ENCODE data around the gene FOXE1. TPM values are rescaled to one million over a fixed set of nuclear protein-coding genes. Genes with fewer than 3 reads are reported as not detected.

Gene FOXE1
- total and polyA plus RNA-seq, 2 of the 13 experiments (the other 11 are each of a cell fraction or from before 2014, with no cell fraction given), result not detected

DNA sequence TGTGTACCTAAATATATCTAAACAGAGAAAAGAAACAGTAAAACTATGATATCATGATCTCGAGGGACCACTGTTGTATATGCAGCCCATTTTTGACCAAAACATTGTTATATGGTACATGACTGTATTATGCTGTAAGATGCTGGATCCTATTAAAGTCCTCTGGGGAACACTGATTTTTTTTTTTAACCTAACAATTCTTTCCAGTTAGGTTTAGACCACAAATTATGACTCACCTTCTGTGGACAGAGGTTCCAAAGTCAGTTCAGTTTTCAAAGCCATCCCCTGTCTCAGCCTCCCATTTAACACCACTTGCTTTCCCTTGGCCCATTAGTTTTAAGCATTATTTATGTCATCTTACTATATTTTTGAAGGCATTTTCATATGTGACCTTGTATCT is 42.2 kb downstream of the FOXE1 start:
- DNase-seq (ENCODE audit: low spot score) (no peak), ATAC-seq (no peak), FAIRE-seq (no peak)
- in situ Hi-C loops (cut with HindIII; ENCODE audit: extremely low pct_ligation_motif_present, low pct_unique_long_range_greater_than_20kb) (no loop called here), intact Hi-C loops (cut with micrococcal nuclease; ENCODE audit: unreplicated experiment) (no loop called here)
- Histone ChIP-seq H4K20me1 (ENCODE audit: insufficient read depth, low read length) (no peaks in the 10 kb centered on the region), H3K4me3 (replicated peaks in 1 of 3; ENCODE audit: insufficient read depth in 1 of 3, low read depth in 2 of 3, low read length in 3 of 3) (no peak overlapping the region), H3K36me3 (replicated peaks in 1 of 2; ENCODE audit: control insufficient read depth in 1 of 2, insufficient read depth in 2 of 2, low read length in 2 of 2) (peaks cover 0 to 1% of the 10 kb centered on the region in 2 experiments; a peak in 1 of 5 replicates), H3K4me1 (ENCODE audit: insufficient read depth, low read length) (peaks cover 1% of the 10 kb centered on the region), H3K79me2 (ENCODE audit: insufficient read depth, low read length) (no peaks in the 10 kb centered on the region), H3K27ac (ENCODE audit: extremely low read length, insufficient read depth, low read length) (no peak overlapping the region), H3K9ac (ENCODE audit: insufficient read depth, low read depth, low read length) (no peak overlapping the region), H3K9me3 (ENCODE audit: low read length) (no peaks in the 10 kb centered on the region), H3K4me2 (ENCODE audit: low read depth, low read length) (no peak overlapping the region), H2AFZ (ENCODE audit: low read length) (no peak overlapping the region), H3K27me3 (ENCODE audit: control insufficient read depth in 1 of 2, insufficient read depth in 2 of 2, low read length in 2 of 2) (no peaks in the 10 kb centered on the region)
- ChIA-PET POLR2A (no interaction called here), CTCF (ENCODE audit: low intra/inter-chr PET ratio, low total read pairs) (no interaction called here)
- WGBS (ENCODE audit: low lambda C conversion rate), result 45% methylated on average over 1 of the region's 1 CpG
- BruUV-seq (replicated peaks), result no TSS peak
- TF ChIP-seq BRD4 (CRISPR knock-in tag; IDR thresholded peaks at IDR 0.05) (no peak), JUND (CRISPR knock-in tag; IDR thresholded peaks at IDR 0.05) (no peak), KMT2B (CRISPR knock-in tag; IDR thresholded peaks at IDR 0.05) (no peak), ZNF550 (CRISPR knock-in tag; IDR thresholded peaks at IDR 0.05; ENCODE audit: borderline replicate concordance) (no peak), SSRP1 (CRISPR knock-in tag; IDR thresholded peaks at IDR 0.05) (no peak), ZMYM4 (CRISPR knock-in tag; IDR thresholded peaks at IDR 0.05) (no peak), CENPX (CRISPR knock-in tag; IDR thresholded peaks at IDR 0.05) (no peak), NFKB2 (CRISPR knock-in tag; IDR thresholded peaks at IDR 0.05; ENCODE audit: borderline replicate concordance) (no peak)
- TF ChIP-seq, protein P1, sequence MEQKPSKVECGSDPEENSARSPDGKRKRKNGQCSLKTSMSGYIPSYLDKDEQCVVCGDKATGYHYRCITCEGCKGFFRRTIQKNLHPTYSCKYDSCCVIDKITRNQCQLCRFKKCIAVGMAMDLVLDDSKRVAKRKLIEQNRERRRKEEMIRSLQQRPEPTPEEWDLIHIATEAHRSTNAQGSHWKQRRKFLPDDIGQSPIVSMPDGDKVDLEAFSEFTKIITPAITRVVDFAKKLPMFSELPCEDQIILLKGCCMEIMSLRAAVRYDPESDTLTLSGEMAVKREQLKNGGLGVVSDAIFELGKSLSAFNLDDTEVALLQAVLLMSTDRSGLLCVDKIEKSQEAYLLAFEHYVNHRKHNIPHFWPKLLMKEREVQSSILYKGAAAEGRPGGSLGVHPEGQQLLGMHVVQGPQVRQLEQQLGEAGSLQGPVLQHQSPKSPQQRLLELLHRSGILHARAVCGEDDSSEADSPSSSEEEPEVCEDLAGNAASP (CRISPR knock-in tag; IDR thresholded peaks at IDR 0.05; ENCODE audit: borderline replicate concordance), result no peak
- TF ChIP-seq, protein P2, sequence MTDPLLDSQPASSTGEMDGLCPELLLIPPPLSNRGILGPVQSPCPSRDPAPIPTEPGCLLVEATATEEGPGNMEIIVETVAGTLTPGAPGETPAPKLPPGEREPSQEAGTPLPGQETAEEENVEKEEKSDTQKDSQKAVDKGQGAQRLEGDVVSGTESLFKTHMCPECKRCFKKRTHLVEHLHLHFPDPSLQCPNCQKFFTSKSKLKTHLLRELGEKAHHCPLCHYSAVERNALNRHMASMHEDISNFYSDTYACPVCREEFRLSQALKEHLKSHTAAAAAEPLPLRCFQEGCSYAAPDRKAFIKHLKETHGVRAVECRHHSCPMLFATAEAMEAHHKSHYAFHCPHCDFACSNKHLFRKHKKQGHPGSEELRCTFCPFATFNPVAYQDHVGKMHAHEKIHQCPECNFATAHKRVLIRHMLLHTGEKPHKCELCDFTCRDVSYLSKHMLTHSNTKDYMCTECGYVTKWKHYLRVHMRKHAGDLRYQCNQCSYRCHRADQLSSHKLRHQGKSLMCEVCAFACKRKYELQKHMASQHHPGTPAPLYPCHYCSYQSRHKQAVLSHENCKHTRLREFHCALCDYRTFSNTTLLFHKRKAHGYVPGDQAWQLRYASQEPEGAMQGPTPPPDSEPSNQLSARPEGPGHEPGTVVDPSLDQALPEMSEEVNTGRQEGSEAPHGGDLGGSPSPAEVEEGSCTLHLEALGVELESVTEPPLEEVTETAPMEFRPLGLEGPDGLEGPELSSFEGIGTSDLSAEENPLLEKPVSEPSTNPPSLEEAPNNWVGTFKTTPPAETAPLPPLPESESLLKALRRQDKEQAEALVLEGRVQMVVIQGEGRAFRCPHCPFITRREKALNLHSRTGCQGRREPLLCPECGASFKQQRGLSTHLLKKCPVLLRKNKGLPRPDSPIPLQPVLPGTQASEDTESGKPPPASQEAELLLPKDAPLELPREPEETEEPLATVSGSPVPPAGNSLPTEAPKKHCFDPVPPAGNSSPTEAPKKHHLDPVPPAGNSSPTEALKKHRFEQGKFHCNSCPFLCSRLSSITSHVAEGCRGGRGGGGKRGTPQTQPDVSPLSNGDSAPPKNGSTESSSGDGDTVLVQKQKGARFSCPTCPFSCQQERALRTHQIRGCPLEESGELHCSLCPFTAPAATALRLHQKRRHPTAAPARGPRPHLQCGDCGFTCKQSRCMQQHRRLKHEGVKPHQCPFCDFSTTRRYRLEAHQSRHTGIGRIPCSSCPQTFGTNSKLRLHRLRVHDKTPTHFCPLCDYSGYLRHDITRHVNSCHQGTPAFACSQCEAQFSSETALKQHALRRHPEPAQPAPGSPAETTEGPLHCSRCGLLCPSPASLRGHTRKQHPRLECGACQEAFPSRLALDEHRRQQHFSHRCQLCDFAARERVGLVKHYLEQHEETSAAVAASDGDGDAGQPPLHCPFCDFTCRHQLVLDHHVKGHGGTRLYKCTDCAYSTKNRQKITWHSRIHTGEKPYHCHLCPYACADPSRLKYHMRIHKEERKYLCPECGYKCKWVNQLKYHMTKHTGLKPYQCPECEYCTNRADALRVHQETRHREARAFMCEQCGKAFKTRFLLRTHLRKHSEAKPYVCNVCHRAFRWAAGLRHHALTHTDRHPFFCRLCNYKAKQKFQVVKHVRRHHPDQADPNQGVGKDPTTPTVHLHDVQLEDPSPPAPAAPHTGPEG (CRISPR knock-in tag; IDR thresholded peaks at IDR 0.05), result no peak
- TF ChIP-seq, protein P3, sequence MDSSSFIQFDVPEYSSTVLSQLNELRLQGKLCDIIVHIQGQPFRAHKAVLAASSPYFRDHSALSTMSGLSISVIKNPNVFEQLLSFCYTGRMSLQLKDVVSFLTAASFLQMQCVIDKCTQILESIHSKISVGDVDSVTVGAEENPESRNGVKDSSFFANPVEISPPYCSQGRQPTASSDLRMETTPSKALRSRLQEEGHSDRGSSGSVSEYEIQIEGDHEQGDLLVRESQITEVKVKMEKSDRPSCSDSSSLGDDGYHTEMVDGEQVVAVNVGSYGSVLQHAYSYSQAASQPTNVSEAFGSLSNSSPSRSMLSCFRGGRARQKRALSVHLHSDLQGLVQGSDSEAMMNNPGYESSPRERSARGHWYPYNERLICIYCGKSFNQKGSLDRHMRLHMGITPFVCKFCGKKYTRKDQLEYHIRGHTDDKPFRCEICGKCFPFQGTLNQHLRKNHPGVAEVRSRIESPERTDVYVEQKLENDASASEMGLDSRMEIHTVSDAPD (CRISPR knock-in tag; IDR thresholded peaks at IDR 0.05), result no peak
- TF ChIP-seq, protein P4, sequence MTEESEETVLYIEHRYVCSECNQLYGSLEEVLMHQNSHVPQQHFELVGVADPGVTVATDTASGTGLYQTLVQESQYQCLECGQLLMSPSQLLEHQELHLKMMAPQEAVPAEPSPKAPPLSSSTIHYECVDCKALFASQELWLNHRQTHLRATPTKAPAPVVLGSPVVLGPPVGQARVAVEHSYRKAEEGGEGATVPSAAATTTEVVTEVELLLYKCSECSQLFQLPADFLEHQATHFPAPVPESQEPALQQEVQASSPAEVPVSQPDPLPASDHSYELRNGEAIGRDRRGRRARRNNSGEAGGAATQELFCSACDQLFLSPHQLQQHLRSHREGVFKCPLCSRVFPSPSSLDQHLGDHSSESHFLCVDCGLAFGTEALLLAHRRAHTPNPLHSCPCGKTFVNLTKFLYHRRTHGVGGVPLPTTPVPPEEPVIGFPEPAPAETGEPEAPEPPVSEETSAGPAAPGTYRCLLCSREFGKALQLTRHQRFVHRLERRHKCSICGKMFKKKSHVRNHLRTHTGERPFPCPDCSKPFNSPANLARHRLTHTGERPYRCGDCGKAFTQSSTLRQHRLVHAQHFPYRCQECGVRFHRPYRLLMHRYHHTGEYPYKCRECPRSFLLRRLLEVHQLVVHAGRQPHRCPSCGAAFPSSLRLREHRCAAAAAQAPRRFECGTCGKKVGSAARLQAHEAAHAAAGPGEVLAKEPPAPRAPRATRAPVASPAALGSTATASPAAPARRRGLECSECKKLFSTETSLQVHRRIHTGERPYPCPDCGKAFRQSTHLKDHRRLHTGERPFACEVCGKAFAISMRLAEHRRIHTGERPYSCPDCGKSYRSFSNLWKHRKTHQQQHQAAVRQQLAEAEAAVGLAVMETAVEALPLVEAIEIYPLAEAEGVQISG (CRISPR knock-in tag; IDR thresholded peaks at IDR 0.05), result no peak
- TF ChIP-seq, protein P5, sequence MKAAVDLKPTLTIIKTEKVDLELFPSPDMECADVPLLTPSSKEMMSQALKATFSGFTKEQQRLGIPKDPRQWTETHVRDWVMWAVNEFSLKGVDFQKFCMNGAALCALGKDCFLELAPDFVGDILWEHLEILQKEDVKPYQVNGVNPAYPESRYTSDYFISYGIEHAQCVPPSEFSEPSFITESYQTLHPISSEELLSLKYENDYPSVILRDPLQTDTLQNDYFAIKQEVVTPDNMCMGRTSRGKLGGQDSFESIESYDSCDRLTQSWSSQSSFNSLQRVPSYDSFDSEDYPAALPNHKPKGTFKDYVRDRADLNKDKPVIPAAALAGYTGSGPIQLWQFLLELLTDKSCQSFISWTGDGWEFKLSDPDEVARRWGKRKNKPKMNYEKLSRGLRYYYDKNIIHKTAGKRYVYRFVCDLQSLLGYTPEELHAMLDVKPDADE (CRISPR knock-in tag; IDR thresholded peaks at IDR 0.05), result no peak
